ENCODE data around the gene SARNP.
A peak's percentile ranks its signal among the peaks of the same experiment; 100 is the strongest.

SARNP gene

GRCh38 chr12:55780685-55781084 lies 36.8 kb downstream of the SARNP start:
- Mint-ChIP-seq H3K36me3 (ENCODE audit: low read depth) (peaks cover 86% of the 10 kb centered on the region), H3K9me3 (no peaks in the 10 kb centered on the region), H3K27me3 (ENCODE audit: low read depth, poor library complexity) (no peaks in the 10 kb centered on the region), H3K4me3 (no peak overlapping the region), H3K27ac (no peak overlapping the region), H3K4me1 (peaks cover 29% of the 10 kb centered on the region)
- TF ChIP-seq, protein P1, sequence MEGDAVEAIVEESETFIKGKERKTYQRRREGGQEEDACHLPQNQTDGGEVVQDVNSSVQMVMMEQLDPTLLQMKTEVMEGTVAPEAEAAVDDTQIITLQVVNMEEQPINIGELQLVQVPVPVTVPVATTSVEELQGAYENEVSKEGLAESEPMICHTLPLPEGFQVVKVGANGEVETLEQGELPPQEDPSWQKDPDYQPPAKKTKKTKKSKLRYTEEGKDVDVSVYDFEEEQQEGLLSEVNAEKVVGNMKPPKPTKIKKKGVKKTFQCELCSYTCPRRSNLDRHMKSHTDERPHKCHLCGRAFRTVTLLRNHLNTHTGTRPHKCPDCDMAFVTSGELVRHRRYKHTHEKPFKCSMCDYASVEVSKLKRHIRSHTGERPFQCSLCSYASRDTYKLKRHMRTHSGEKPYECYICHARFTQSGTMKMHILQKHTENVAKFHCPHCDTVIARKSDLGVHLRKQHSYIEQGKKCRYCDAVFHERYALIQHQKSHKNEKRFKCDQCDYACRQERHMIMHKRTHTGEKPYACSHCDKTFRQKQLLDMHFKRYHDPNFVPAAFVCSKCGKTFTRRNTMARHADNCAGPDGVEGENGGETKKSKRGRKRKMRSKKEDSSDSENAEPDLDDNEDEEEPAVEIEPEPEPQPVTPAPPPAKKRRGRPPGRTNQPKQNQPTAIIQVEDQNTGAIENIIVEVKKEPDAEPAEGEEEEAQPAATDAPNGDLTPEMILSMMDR (IDR thresholded peaks at IDR 0.05), result no peak
- DNase-seq, result no peak

DNA sequence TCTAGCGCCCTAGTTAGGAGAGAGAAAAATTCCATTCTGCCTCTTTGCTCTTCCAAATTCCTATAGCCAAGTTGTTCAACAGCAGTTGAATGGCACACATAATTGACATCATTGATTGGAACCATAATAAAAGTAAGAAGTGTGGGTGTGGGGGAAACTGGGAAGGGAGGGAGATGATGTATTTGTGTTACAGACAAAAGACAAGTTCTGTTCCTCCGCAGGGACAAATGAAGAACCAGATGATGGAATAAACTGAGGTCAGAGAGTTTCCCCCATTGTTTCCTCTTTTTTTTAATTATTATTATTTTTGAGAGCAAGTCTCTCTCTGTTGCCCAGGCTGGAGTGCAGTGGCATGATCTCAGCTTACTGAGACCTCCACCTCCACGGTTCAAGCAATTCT lies 39.7 kb downstream of the SARNP start:
- no peak for DNase-seq
- H3K36me3 Mint-ChIP-seq (ENCODE audit: low read depth), result peaks cover 78% of the 10 kb centered on the region

DNA sequence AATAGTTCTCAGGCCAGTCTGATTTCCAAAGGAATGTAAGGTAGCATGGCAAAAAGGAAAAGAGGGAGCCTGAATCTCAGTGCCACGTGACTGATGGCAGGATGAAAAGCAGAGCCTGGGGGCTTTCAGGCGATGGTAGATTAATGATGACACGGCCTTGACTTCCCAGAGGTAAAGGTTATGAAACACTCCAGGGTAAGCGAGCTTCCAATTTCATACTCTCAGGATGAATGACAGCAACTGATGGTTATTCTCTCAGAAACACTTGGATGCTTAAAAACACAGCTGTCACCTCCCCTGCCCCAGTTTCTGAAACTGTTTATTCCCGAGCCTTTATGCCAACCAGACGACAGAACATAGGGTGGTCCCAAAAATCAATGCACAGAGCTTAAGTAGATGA lies 45.8 kb downstream of the SARNP start:
- no peak for DNase-seq
- TF ChIP-seq, protein P1 (IDR thresholded peaks at IDR 0.05), result no peak
- Mint-ChIP-seq H3K27me3 (ENCODE audit: low read depth, poor library complexity) (no peaks in the 10 kb centered on the region), H3K4me1 (peaks cover 55% of the 10 kb centered on the region), H3K4me3 (no peak overlapping the region), H3K27ac (peak overlapping the region; percentile 57), H3K36me3 (ENCODE audit: low read depth) (peaks cover 74% of the 10 kb centered on the region), H3K9me3 (no peaks in the 10 kb centered on the region)

More for the DNA sequence above, 39.7 kb downstream of the SARNP start:
- H3K27me3 Mint-ChIP-seq (ENCODE audit: low read depth, poor library complexity), result no peaks in the 10 kb centered on the region
- H3K4me3 Mint-ChIP-seq, result no peak overlapping the region
- peak overlapping the region; percentile 51 for H3K27ac Mint-ChIP-seq
- H3K4me1 Mint-ChIP-seq, result peaks cover 34% of the 10 kb centered on the region
- TF ChIP-seq, protein P1 (IDR thresholded peaks at IDR 0.05), result no peak
- no peaks in the 10 kb centered on the region for H3K9me3 Mint-ChIP-seq

DNA sequence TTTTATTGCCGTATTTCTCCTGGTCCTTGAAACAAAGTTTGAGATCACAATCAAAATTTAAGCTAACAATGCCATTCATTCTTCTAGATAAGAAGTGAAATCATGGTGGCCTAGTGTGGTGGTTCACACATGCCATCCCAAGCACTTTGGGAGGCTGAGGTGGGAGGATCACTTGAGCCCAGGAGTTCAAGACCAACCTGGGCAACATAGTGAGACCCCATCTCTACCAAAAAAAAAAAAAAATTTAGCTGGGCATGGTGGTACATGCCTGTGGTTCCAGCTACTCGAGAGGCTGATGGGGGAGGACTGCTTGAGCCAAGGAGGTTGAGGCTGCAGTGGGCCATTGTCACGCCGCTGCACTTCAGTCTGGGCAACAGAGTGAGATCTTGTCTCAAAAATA lies 50.4 kb downstream of the SARNP start:
- no peaks in the 10 kb centered on the region for H3K27me3 Mint-ChIP-seq (ENCODE audit: low read depth, poor library complexity)
- no peak overlapping the region for H3K27ac Mint-ChIP-seq
- TF ChIP-seq, protein P1 (IDR thresholded peaks at IDR 0.05), result no peak
- H3K4me3 Mint-ChIP-seq, result peak overlapping the region; percentile 10
- DNase-seq, result no peak
- H3K4me1 Mint-ChIP-seq, result peaks cover 46% of the 10 kb centered on the region
- H3K36me3 Mint-ChIP-seq (ENCODE audit: low read depth), result peaks cover 49% of the 10 kb centered on the region
- no peaks in the 10 kb centered on the region for H3K9me3 Mint-ChIP-seq

DNA sequence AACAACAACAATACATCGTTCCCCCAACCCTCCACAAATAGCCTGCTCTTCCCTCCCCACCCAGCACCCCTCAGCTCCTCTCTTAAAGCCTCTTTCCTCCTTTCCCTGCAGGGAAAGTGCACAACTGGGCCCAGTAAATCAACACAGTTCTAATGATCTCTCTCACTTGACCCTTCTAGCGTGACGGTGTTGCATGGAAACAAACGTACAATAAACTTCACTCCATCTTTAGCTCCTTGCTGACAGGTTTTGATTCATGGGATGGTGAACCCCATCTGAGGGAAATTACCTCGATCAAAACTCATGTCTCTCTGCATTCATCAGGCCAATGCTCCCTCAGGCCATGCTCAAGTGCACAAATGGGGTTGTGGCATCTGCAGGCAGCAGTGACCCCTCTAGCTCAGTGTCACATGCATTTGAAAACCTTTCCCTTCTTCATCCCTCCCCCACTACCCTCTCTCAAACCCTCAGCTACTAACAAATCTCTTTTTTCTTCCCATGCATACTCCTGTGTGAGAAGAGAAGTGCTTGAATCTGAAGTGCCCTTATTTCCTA lies 51.7 kb downstream of the SARNP start:
- peaks cover 41% of the 10 kb centered on the region for H3K4me1 Mint-ChIP-seq
- H3K27me3 Mint-ChIP-seq (ENCODE audit: low read depth, poor library complexity), result no peaks in the 10 kb centered on the region
- H3K9me3 Mint-ChIP-seq, result no peaks in the 10 kb centered on the region
- DNase-seq, result peak; percentile 22
- H3K27ac Mint-ChIP-seq, result peak overlapping the region; percentile 86
- H3K4me3 Mint-ChIP-seq, result peak overlapping the region; percentile 66
- TF ChIP-seq, protein P1 (IDR thresholded peaks at IDR 0.05), result no peak
- H3K36me3 Mint-ChIP-seq (ENCODE audit: low read depth), result peaks cover 46% of the 10 kb centered on the region

DNA sequence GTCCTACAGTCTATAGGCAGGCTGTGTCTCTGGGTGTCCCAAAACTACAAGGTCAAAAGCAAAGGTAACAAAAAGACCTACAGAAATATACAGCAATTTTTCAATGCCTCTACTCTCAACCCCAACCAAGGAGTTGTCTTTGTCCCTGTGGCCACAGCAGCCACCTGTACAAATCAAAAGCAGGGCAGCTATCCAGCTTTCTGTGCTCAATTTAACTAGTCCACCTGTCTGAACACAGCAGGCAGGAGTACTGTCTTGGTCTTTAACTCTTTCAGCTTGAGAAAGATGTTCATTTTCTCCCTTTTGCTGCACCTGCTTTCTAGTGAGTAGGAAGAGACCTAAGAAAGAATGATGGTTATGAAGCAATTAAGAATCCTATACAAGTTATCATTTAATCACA lies 54.9 kb downstream of the SARNP start:
- H3K36me3 Mint-ChIP-seq (ENCODE audit: low read depth), result peaks cover 59% of the 10 kb centered on the region
- H3K27ac Mint-ChIP-seq, result no peak overlapping the region
- no peak for DNase-seq
- peaks cover 3% of the 10 kb centered on the region for H3K27me3 Mint-ChIP-seq (ENCODE audit: low read depth, poor library complexity)
- no peak overlapping the region for H3K4me3 Mint-ChIP-seq
- TF ChIP-seq, protein P1 (IDR thresholded peaks at IDR 0.05), result no peak
- H3K9me3 Mint-ChIP-seq, result peaks cover 17% of the 10 kb centered on the region
- H3K4me1 Mint-ChIP-seq, result peaks cover 41% of the 10 kb centered on the region

Measured in nephron progenitor cell (in vitro differentiated cells).